LoVo (cell line): ENCODE results near the gene TRIM8.

Experiments
- DNase-seq: peaks from one replicate; pipeline ENCODE4 v3.0.0-alpha.2; 2016; ENCODE audit warnings: low spot score

TRIM8 gene

GRCh38 chr10:102633287-102633686 is 11.0 kb upstream of the TRIM8 start:
- DNase-seq, result no peak

- DNase-seq, result no peak
These were observed 10.4 kb upstream of the TRIM8 start for GRCh38 chr10:102633848-102634247.

GRCh38 chr10:102634686-102635085 is 9.6 kb upstream of the TRIM8 start:
- DNase-seq, result no peak

GRCh38 chr10:102635377-102635776 is 8.9 kb upstream of the TRIM8 start:
- no peak for DNase-seq

- DNase-seq, result no peak
These were observed 4.7 kb upstream of the TRIM8 start for GRCh38 chr10:102639537-102639936.

- DNase-seq, result no peak
These were observed 2.9 kb upstream of the TRIM8 start for GRCh38 chr10:102641402-102641801.

- peak; percentile 96 for DNase-seq
These were observed 2.2 kb upstream of the TRIM8 start for GRCh38 chr10:102641880-102642735.

GRCh38 chr10:102642736-102643335 is 1.4 kb upstream of the TRIM8 start:
- peak; percentile 33 for DNase-seq

- DNase-seq, result peak; percentile 50
These were observed 778 bp upstream of the TRIM8 start for GRCh38 chr10:102643336-102644065.

GRCh38 chr10:102644646-102645387 is 538 bp downstream of the TRIM8 start:
- DNase-seq, result peak; percentile 81

GRCh38 chr10:102645388-102645740 is 1.1 kb downstream of the TRIM8 start:
- DNase-seq, result peak; percentile 69

- peak; percentile 88 for DNase-seq
These were observed 1.7 kb downstream of the TRIM8 start for GRCh38 chr10:102645741-102646609.

- DNase-seq, result no peak
These were observed 2.5 kb downstream of the TRIM8 start for GRCh38 chr10:102646610-102647442.

GRCh38 chr10:102647443-102648268 is 3.4 kb downstream of the TRIM8 start:
- no peak for DNase-seq

GRCh38 chr10:102648269-102648888 is 4.1 kb downstream of the TRIM8 start:
- no peak for DNase-seq

GRCh38 chr10:102648889-102649796 is 4.9 kb downstream of the TRIM8 start:
- no peak for DNase-seq

GRCh38 chr10:102649797-102650654 is 5.7 kb downstream of the TRIM8 start:
- no peak for DNase-seq
